Ishikawa (cell line): ENCODE results near the gene BACE2.

ENCODE experiments used
- CEBPB ChIP-seq: IDR thresholded peaks from 2 replicates; pipeline ENCODE4 v1.6.1; 2012
- CREB1 ChIP-seq: IDR thresholded peaks from 2 replicates; pipeline ENCODE4 v1.6.1; 2012; ENCODE audit warnings: low read depth
- EGR1 ChIP-seq: IDR thresholded peaks from 2 replicates; pipeline ENCODE4 v1.6.1; 2012
- EP300 ChIP-seq: IDR thresholded peaks from 2 replicates; pipeline ENCODE4 v1.6.1; 2012; ENCODE audit warnings: borderline replicate concordance
- RAD21 ChIP-seq: IDR thresholded peaks from 2 replicates; pipeline ENCODE4 v1.6.1; 2012; ENCODE audit warnings: low read depth
- TAF1 ChIP-seq: IDR thresholded peaks from 2 replicates; pipeline ENCODE4 v1.6.1; 2012; ENCODE audit warnings: low read depth, mild to moderate bottlenecking
- TCF12 ChIP-seq: IDR thresholded peaks from 2 replicates; pipeline ENCODE4 v1.6.1; 2012; ENCODE audit warnings: low read depth
- USF1 ChIP-seq: IDR thresholded peaks from 2 replicates; pipeline ENCODE4 v1.6.1; 2012
- TF ChIP-seq, protein P1 (sequence below): IDR thresholded peaks from 2 replicates; pipeline ENCODE4 v1.6.1; 2012; ENCODE audit warnings: low read depth, mild to moderate bottlenecking
- TF ChIP-seq, protein P2 (sequence below): IDR thresholded peaks from 2 replicates; pipeline ENCODE4 v1.6.1; 2012

GRCh38 chr21:41136286-41136685 lies 31.7 kb upstream of the BACE2 start:
- TF ChIP-seq TAF1: no peak
- no peak for TF ChIP-seq RAD21
- no peak for TF ChIP-seq CEBPB
- TF ChIP-seq TCF12: no peak
- TF ChIP-seq EGR1: no peak
- TF ChIP-seq EP300: no peak
- TF ChIP-seq USF1: no peak
- TF ChIP-seq, protein P1, sequence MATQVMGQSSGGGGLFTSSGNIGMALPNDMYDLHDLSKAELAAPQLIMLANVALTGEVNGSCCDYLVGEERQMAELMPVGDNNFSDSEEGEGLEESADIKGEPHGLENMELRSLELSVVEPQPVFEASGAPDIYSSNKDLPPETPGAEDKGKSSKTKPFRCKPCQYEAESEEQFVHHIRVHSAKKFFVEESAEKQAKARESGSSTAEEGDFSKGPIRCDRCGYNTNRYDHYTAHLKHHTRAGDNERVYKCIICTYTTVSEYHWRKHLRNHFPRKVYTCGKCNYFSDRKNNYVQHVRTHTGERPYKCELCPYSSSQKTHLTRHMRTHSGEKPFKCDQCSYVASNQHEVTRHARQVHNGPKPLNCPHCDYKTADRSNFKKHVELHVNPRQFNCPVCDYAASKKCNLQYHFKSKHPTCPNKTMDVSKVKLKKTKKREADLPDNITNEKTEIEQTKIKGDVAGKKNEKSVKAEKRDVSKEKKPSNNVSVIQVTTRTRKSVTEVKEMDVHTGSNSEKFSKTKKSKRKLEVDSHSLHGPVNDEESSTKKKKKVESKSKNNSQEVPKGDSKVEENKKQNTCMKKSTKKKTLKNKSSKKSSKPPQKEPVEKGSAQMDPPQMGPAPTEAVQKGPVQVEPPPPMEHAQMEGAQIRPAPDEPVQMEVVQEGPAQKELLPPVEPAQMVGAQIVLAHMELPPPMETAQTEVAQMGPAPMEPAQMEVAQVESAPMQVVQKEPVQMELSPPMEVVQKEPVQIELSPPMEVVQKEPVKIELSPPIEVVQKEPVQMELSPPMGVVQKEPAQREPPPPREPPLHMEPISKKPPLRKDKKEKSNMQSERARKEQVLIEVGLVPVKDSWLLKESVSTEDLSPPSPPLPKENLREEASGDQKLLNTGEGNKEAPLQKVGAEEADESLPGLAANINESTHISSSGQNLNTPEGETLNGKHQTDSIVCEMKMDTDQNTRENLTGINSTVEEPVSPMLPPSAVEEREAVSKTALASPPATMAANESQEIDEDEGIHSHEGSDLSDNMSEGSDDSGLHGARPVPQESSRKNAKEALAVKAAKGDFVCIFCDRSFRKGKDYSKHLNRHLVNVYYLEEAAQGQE: no peak
- TF ChIP-seq CREB1: no peak
- TF ChIP-seq, protein P2, sequence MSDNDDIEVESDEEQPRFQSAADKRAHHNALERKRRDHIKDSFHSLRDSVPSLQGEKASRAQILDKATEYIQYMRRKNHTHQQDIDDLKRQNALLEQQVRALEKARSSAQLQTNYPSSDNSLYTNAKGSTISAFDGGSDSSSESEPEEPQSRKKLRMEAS: no peak
